ENCODE results near the gene TUBGCP3.

Gene TUBGCP3

DNA sequence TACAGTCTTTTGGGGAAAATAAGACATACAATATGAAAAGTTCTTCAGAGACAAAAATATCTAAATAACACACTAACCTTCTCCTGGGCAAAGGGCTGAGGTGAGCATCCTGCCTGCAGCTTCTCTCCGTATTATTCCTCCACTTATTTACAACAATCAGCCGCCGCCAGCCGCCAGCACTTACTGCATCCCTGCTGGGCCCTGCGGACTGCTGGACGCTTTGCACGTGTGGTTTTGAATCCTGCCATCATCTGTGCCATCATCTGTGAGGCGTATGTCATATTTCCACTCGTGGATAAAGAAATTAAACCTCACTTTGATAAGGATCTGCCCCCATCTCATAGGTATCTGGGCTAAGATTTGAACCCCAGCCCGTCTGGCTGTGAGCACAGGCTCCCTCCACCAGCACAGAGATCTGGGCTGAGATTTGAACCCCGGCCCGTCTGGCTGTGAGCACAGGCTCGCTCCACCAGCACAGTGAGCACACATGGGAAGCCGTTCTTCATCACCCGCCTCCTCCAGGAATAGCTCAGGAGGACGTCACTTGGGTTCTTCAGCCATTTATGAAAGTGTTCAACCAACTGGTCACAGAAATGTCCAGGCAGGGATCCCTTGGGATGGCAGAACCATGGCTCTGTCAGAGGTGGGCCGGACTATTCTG, 35.2 kb upstream of the TUBGCP3 start:
- no peak for TF ChIP-seq CTCF (IDR thresholded peaks at IDR 0.05; ENCODE audit: low read depth, low read length)
- H3K4me3 ChIP-seq (ENCODE audit: low read depth, low read length), result no peak overlapping the region

- TF ChIP-seq CTCF (IDR thresholded peaks at IDR 0.05; ENCODE audit: low read depth, low read length), result no peak
- H3K4me3 ChIP-seq (ENCODE audit: low read depth, low read length), result no peak overlapping the region
Observed at GRCh38 chr13:112622375-112622774, 34.4 kb upstream of the TUBGCP3 start.

- no peak overlapping the region for H3K4me3 ChIP-seq (ENCODE audit: low read depth, low read length)
- no peak for TF ChIP-seq CTCF (IDR thresholded peaks at IDR 0.05; ENCODE audit: low read depth, low read length)
Observed at GRCh38 chr13:112619730-112620631, 32.0 kb upstream of the TUBGCP3 start.

- no peak for TF ChIP-seq CTCF (IDR thresholded peaks at IDR 0.05; ENCODE audit: low read depth, low read length)
- H3K4me3 ChIP-seq (ENCODE audit: low read depth, low read length), result no peak overlapping the region
Observed at GRCh38 chr13:112618501-112618900, 30.5 kb upstream of the TUBGCP3 start.

DNA sequence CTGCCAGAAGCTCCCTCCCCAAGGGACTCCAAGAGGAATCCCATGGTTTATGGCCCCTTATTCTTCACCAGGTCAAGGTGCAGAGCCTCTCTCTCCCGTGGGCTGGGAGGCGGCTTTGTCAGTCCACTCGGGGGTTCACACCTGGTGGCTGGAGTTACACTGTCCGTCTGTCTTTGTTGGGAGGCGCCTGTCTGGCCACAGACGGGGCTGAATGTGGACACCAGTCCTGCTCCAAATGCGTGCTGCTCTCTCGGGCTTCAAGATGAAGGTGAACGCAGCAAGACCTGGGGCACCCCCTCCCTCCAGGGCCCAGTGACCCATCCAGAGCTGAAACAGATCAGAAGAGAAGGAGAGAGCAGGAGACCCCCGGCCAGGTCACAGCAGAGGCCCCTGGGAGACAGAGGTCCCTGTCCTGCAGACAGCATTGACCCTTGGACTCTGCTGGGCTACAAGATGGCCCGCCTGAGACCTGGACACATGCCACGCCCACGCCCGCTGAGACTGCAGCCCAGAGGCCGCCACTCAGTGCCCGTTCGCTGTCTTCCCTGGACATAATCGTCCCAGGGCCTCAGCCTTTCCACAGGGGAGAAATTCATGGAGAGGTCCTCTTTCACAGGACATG, 29.9 kb upstream of the TUBGCP3 start:
- no peak overlapping the region for H3K4me3 ChIP-seq (ENCODE audit: low read depth, low read length)
- TF ChIP-seq CTCF (IDR thresholded peaks at IDR 0.05; ENCODE audit: low read depth, low read length), result no peak

- TF ChIP-seq CTCF (IDR thresholded peaks at IDR 0.05; ENCODE audit: low read depth, low read length), result peak; percentile 61
- H3K4me3 ChIP-seq (ENCODE audit: low read depth, low read length), result no peak overlapping the region
Observed at GRCh38 chr13:112616586-112617362, 28.8 kb upstream of the TUBGCP3 start.

Data from WI38 (cell line).